PC-9 (cell line): ENCODE data around the gene FAM193A.

Experiments used
- EZH2 ChIP-seq: fragments of 200-600 bp; sonication (generic); IDR thresholded peaks from 2 replicates; pipeline ENCODE4 v1.8.0; 2017; ENCODE audit warnings: antibody characterized with exemption, low read depth
- TF ChIP-seq, protein P1 (sequence below): fragments of 200-600 bp; sonication (generic); conservative IDR thresholded peaks from 2 replicates; pipeline ENCODE4 v1.6.1; 2017; ENCODE audit warnings: mixed run types, antibody characterized with exemption, mild to moderate bottlenecking, moderate library complexity

DNA sequence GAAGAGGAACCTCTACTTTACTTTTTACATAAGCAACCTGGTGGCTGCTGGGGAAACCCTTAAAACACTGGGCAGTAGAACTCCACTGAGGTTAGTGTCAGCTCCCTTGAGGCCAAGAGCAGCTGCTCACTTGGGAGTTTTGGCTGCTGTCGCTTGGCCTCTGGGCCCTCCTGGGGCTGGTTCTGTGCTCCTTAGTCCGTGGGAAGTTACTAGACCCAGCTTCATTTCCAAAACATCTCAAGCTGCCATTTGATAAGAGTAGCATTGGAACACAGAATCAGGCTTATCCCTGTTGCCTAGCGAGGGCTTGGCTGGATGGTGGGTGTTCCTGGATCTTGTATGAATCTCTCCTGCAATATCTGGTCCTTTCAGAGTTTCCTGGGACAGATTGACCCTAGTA lies 41.5 kb upstream of the FAM193A start:
- TF ChIP-seq, protein P1, sequence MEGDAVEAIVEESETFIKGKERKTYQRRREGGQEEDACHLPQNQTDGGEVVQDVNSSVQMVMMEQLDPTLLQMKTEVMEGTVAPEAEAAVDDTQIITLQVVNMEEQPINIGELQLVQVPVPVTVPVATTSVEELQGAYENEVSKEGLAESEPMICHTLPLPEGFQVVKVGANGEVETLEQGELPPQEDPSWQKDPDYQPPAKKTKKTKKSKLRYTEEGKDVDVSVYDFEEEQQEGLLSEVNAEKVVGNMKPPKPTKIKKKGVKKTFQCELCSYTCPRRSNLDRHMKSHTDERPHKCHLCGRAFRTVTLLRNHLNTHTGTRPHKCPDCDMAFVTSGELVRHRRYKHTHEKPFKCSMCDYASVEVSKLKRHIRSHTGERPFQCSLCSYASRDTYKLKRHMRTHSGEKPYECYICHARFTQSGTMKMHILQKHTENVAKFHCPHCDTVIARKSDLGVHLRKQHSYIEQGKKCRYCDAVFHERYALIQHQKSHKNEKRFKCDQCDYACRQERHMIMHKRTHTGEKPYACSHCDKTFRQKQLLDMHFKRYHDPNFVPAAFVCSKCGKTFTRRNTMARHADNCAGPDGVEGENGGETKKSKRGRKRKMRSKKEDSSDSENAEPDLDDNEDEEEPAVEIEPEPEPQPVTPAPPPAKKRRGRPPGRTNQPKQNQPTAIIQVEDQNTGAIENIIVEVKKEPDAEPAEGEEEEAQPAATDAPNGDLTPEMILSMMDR: no peak
- TF ChIP-seq EZH2: no peak
